Upper lobe of left lung (tissue), 4 donors: ENCODE measurements around the gene PPM1G.

ENCODE experiments used
- CTCF ChIP-seq, 6 experiments: fragments of 450-650 bp in 4 of 6; fragments of 200-600 bp in 2 of 6; sonication (generic) in 2 of 6; IDR thresholded peaks; one replicate each; pipeline ENCODE4 v1.5.1; 2016 to 2019; ENCODE audit warnings: antibody characterized with exemption in 6 of 6
- EP300 ChIP-seq, 4 donors: sonication (generic); formaldehyde crosslinking; IDR thresholded peaks; one replicate each; pipeline ENCODE4 v1.5.1; 2017; ENCODE audit warnings: antibody characterized with exemption in 4 of 4, control low read depth in 2 of 4
- POLR2A ChIP-seq, 4 donors: fragments of 450-650 bp; IDR thresholded peaks; one replicate each; pipeline ENCODE4 v1.5.1; 2016 to 2017; ENCODE audit warnings: antibody characterized with exemption in 4 of 4, mild to moderate bottlenecking in 2 of 4
- POLR2AphosphoS5 ChIP-seq, 2 donors: sonication (generic); formaldehyde crosslinking; IDR thresholded peaks; one replicate each; pipeline ENCODE4 v1.5.1; 2017; ENCODE audit warnings: antibody characterized with exemption in 2 of 2

DNA sequence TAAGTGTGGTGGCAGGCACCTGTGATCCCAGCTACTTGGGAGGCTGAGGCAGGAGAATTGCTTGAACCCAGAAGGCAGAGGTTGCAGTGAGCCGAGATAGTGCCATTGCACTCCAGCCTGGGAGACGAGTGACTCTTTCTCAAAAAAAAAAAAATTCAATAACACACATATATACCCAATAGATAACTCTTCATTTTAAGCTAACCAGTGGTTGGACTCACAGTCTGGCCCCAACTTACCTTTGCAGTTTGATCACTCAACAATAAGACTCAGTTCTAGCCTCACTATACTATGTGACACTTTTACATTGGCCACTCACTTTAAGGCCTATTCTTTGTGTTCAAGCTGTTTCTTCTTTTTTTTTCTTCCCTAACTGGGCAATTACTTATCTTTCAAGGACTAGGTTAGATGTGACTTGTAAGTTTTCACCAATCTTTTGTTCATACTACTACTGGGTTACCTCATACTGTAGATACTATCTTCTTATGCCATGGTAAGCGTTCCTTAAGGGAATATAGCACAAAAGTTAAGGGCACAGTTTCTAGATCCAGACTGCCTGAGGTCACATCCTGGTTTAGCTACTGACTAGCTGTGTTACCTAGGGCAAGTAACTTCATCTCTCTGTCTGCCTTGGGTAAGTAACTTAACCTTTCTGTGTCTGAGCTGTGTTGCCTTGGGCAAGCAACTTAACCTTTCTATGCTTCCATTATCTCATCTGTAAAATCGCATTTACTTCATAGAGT lies 46.5 kb downstream of the PPM1G start:
- TF ChIP-seq POLR2A (IDR thresholded peaks at IDR 0.05) (no peak), CTCF (IDR thresholded peaks at IDR 0.05) (no peak), POLR2AphosphoS5 (IDR thresholded peaks at IDR 0.05) (no peak), EP300 (IDR thresholded peaks at IDR 0.05) (no peak)
